Neural cell (in vitro differentiated cells): ENCODE results near the gene METTL9. TPM values are rescaled to one million over a fixed set of nuclear protein-coding genes. Genes with fewer than 3 reads are reported as not detected.
A peak's percentile ranks its signal among the peaks of the same experiment; 100 is the strongest.
"Not testable (repeated sequence)": the region's sequence is repeated elsewhere in the genome, so short reads cannot be mapped to it uniquely, and the experiment has no call there.

Experiments
- H2AFZ ChIP-seq: fragments of 200-600, 300-800 bp; sonication (generic), shearing (Covaris generic); 2 replicates; pipeline ENCODE4 v1.6.0; 2014; ENCODE audit warnings: low read depth, mild to moderate bottlenecking, antibody characterized with exemption, low read length, moderate library complexity
- H3F3A ChIP-seq: fragments of 200-600 bp; shearing (Covaris generic); 2 replicates; pipeline ENCODE4 v1.6.1; 2016; ENCODE audit warnings: mild to moderate bottlenecking, moderate library complexity, mixed read lengths, antibody characterized with exemption, low read length; ENCODE audit not compliant: insufficient read depth, poor library complexity, severe bottlenecking
- H3K27ac ChIP-seq: fragments of 200-600, 300-800 bp; sonication (generic), shearing (Covaris generic); 2 replicates; pipeline ENCODE4 v1.5.1; 2014; ENCODE audit warnings: mild to moderate bottlenecking, low read length, moderate library complexity
- H3K27me3 ChIP-seq: fragments of 300-800, 200-600 bp; sonication (generic), shearing (Covaris generic); 2 replicates; pipeline ENCODE4 v1.6.0; 2014; ENCODE audit warnings: mild to moderate bottlenecking, low read depth, low read length, moderate library complexity; ENCODE audit not compliant: insufficient read depth
- H3K36me3 ChIP-seq: fragments of 300-800, 200-600 bp; sonication (generic), shearing (Covaris generic); 2 replicates; pipeline ENCODE4 v1.5.1; 2014; ENCODE audit warnings: mild to moderate bottlenecking, antibody characterized with exemption, low read length, moderate library complexity; ENCODE audit not compliant: insufficient read depth
- H3K4me2 ChIP-seq: fragments of 300-800, 200-600 bp; sonication (generic), shearing (Covaris generic); 2 replicates; pipeline ENCODE4 v1.6.0; 2014; ENCODE audit warnings: mild to moderate bottlenecking, low read length
- H3K4me3 ChIP-seq: fragments of 300-800, 200-600 bp; sonication (generic), shearing (Covaris generic); 2 replicates; pipeline ENCODE4 v1.5.1; 2014; ENCODE audit warnings: mild to moderate bottlenecking, low read length, moderate library complexity
- H3K79me2 ChIP-seq: fragments of 200-600 bp; shearing (Covaris generic); replicated peaks from 2 replicates; pipeline ENCODE4 v1.6.0; 2014; ENCODE audit warnings: mild to moderate bottlenecking, low read length, moderate library complexity; ENCODE audit not compliant: insufficient read depth
- H3K9ac ChIP-seq: fragments of 300-800, 200-600 bp; sonication (generic), shearing (Covaris generic); 2 replicates; pipeline ENCODE4 v1.6.1; 2016; ENCODE audit warnings: mild to moderate bottlenecking, low read length, mixed read lengths
- H3K9me2 ChIP-seq: fragments of 200-600 bp; shearing (Covaris generic); 2 replicates; pipeline ENCODE4 v1.6.1; 2016; ENCODE audit warnings: mild to moderate bottlenecking, low read length, mixed read lengths; ENCODE audit not compliant: insufficient read depth
- H3K9me3 ChIP-seq: fragments of 200-600, 300-800 bp; sonication (generic), shearing (Covaris generic); 2 replicates; pipeline ENCODE4 v1.6.1; 2016; ENCODE audit warnings: mild to moderate bottlenecking, mixed run types, low read length, moderate library complexity, mixed read lengths
- H4K20me1 ChIP-seq: fragments of 200-600 bp; shearing (Covaris generic); 2 replicates; pipeline ENCODE4 v1.6.1; 2016; ENCODE audit warnings: mild to moderate bottlenecking, mixed run types; ENCODE audit not compliant: insufficient read depth
- EP300 ChIP-seq: fragments of 450-650 bp; conservative IDR thresholded peaks from 2 replicates; pipeline ENCODE4 v1.6.1; 2014; ENCODE audit warnings: antibody characterized with exemption, mild to moderate bottlenecking, moderate library complexity; ENCODE audit not compliant: poor library complexity, severe bottlenecking
- MXI1 ChIP-seq: fragments of 450-650 bp; conservative IDR thresholded peaks from 2 replicates; pipeline ENCODE4 v1.6.1; 2014; ENCODE audit warnings: antibody characterized with exemption, mild to moderate bottlenecking; ENCODE audit not compliant: poor library complexity, severe bottlenecking
- POLR2AphosphoS5 ChIP-seq: IDR thresholded peaks from 2 replicates; pipeline ENCODE4 v1.6.1; 2012
- RAD21 ChIP-seq: fragments of 450-650 bp; conservative IDR thresholded peaks from 2 replicates; pipeline ENCODE4 v1.6.1; 2014; ENCODE audit warnings: antibody characterized with exemption, mild to moderate bottlenecking, moderate library complexity
- SMC3 ChIP-seq: fragments of 450-650 bp; conservative IDR thresholded peaks from 2 replicates; pipeline ENCODE4 v1.6.1; 2014; ENCODE audit warnings: antibody characterized with exemption, mild to moderate bottlenecking, moderate library complexity; ENCODE audit not compliant: poor library complexity
- TAF1 ChIP-seq: IDR thresholded peaks from 2 replicates; pipeline ENCODE4 v1.6.1; 2012; ENCODE audit warnings: low read depth
- polyA plus RNA-seq: library from polyadenylated mRNA; depleted of rRNA; stranded (reverse); fragments of >200 nt; gene quantifications from 2 replicates; pipeline ENCODE4 v1.2.3, GENCODE V29; 2014
- TF ChIP-seq, protein P1 (sequence below): fragments of 450-650 bp; IDR thresholded peaks from 2 replicates; pipeline ENCODE4 v1.5.1; 2014; ENCODE audit warnings: antibody characterized with exemption, mild to moderate bottlenecking, moderate library complexity; ENCODE audit not compliant: poor library complexity, severe bottlenecking

Gene METTL9
- polyA plus RNA-seq, 1 donor from 2014 or later = 483 TPM

- not testable (repeated sequence) for H3K9me2 ChIP-seq, H3K9ac ChIP-seq, H3K27ac ChIP-seq, H3K36me3 ChIP-seq, H3K4me2 ChIP-seq, H3K4me3 ChIP-seq, H2AFZ ChIP-seq, H3K27me3 ChIP-seq, H3K9me3 ChIP-seq, H3F3A ChIP-seq, H4K20me1 ChIP-seq, H3K79me2 ChIP-seq
These were observed 45.7 kb upstream of the METTL9 start for GRCh38 chr16:21553481-21554296.

GRCh38 chr16:21554795-21555585 is 44.4 kb upstream of the METTL9 start:
- Histone ChIP-seq H2AFZ (no peak overlapping the region), H3K9ac (no peak overlapping the region), H3K27ac (no peak overlapping the region), H3K4me3 (peak overlapping the region; percentile 28), H4K20me1 (no peaks in the 10 kb centered on the region), H3K36me3 (no peaks in the 10 kb centered on the region), H3K9me3 (no peaks in the 10 kb centered on the region), H3K79me2 (no peaks in the 10 kb centered on the region), H3K4me2 (no peak overlapping the region), H3K9me2 (no peaks in the 10 kb centered on the region), H3F3A (no peaks in the 10 kb centered on the region), H3K27me3 (no peaks in the 10 kb centered on the region)
- TF ChIP-seq RAD21 (peak; percentile 90), EP300 (no peak), TAF1 (no peak), POLR2AphosphoS5 (no peak), MXI1 (no peak), SMC3 (peak; percentile 87)
- TF ChIP-seq, protein P1, sequence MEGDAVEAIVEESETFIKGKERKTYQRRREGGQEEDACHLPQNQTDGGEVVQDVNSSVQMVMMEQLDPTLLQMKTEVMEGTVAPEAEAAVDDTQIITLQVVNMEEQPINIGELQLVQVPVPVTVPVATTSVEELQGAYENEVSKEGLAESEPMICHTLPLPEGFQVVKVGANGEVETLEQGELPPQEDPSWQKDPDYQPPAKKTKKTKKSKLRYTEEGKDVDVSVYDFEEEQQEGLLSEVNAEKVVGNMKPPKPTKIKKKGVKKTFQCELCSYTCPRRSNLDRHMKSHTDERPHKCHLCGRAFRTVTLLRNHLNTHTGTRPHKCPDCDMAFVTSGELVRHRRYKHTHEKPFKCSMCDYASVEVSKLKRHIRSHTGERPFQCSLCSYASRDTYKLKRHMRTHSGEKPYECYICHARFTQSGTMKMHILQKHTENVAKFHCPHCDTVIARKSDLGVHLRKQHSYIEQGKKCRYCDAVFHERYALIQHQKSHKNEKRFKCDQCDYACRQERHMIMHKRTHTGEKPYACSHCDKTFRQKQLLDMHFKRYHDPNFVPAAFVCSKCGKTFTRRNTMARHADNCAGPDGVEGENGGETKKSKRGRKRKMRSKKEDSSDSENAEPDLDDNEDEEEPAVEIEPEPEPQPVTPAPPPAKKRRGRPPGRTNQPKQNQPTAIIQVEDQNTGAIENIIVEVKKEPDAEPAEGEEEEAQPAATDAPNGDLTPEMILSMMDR = peak; percentile 92

GRCh38 chr16:21555621-21556020 is 43.8 kb upstream of the METTL9 start:
- not testable (repeated sequence) for H3K4me3 ChIP-seq, H3F3A ChIP-seq, H3K27me3 ChIP-seq, H3K9ac ChIP-seq, H2AFZ ChIP-seq, H4K20me1 ChIP-seq, H3K9me3 ChIP-seq, H3K79me2 ChIP-seq, H3K36me3 ChIP-seq, H3K27ac ChIP-seq, H3K4me2 ChIP-seq, H3K9me2 ChIP-seq

DNA sequence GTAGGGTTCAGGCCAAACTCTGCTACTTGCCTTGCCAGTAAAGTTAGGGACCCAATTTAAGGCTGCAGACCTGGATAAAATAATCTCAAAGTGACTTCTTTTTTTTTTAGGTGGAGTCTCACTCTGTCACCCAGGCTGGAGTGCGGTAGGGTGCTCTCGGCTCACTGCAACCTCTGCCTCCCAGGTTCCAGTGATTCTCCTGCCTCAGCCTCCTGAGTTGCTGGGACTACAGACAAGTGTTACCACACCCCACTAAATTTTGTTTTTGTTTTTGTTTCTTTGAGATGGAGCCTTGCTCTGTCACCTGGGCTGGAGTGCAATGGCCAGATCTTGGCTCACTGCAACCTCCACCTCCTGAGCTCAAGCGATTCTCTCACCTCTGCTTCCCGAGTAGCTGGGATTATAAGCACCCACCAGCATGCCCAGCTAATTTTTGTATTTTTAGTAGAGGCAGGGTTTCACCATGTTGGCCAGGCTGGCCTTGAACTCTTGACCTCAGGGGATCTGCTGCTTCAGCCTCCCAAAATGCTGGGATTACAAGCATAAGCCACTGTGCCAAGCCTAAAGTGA is 43.3 kb upstream of the METTL9 start:
- not testable (repeated sequence) for H3K9me2 ChIP-seq, H4K20me1 ChIP-seq, H3K4me3 ChIP-seq, H3K36me3 ChIP-seq, H3K9ac ChIP-seq, H3F3A ChIP-seq, H3K4me2 ChIP-seq, H3K79me2 ChIP-seq, H3K27ac ChIP-seq, H3K27me3 ChIP-seq, H2AFZ ChIP-seq, H3K9me3 ChIP-seq

DNA sequence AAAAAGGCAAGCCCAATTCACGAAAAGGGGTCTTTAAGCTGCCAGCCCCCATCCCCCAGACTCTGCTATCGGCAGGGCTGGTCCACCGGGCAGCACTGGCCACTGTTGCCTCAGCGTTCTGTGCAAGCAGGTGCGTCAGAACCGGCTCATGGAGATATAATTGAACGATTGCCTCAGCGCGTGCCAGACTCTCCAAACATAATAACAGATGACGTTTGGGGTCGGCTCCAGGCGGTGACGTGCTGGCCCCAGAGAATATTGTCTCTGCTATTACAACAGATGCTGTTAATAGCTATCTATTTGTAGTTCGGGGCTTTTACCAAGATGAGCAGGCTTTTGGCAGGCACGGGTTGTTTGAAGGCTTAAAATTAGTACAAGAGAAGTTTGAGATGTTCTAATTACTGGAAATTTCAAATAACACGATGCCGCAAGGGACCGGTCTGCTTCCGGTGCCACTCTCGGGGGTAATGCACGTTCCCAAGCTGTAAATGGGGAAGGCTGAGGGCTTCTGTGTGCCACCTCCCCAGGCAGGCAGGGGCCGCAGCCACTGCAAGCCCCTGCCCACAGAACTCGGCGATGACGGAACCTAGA is 42.6 kb upstream of the METTL9 start:
- H3F3A ChIP-seq, H4K20me1 ChIP-seq, H2AFZ ChIP-seq, H3K9me3 ChIP-seq, H3K9ac ChIP-seq, H3K27ac ChIP-seq, H3K27me3 ChIP-seq, H3K4me3 ChIP-seq, H3K4me2 ChIP-seq, H3K36me3 ChIP-seq, H3K9me2 ChIP-seq, H3K79me2 ChIP-seq: not testable (repeated sequence)
